ENCODE measurements around the gene GOLGA7B. TPM values are rescaled to one million over a fixed set of nuclear protein-coding genes. Genes with fewer than 3 reads are reported as not detected.

GOLGA7B gene
- total RNA-seq, 1 experiment from 2014 or later: 1.1 TPM

DNA sequence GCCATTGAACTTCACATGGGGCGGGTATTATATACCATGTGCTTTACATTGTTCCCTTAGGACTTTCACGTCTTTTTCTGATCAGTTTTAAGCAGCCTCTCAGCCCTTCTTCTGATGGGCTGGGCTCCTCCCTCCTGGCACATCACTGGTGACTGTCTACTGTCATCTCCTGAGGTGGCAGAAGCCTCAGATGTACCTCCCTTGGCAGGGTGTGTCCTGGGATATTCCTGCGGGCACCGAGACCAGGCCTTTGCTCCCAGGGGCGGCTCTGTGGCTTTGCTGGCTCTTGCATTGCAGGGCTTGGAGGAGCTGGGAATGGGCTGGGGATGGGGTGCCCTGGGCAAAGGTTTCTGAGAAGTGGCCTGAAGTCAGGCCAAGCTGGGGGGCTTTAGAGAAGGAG is 34.6 kb upstream of the GOLGA7B start:
- Histone ChIP-seq H3K79me2 (ENCODE audit: low read depth) (no peaks in the 10 kb centered on the region), H3K4me3 (no peak overlapping the region), H3K9me2 (ENCODE audit: insufficient read depth) (no peaks in the 10 kb centered on the region), H3K27me3 (ENCODE audit: insufficient read depth, low read depth) (no peaks in the 10 kb centered on the region), H3K36me3 (ENCODE audit: low read depth) (no peaks in the 10 kb centered on the region), H4K20me1 (ENCODE audit: insufficient read depth) (no peaks in the 10 kb centered on the region), H3K27ac (no peak overlapping the region), H3K9me3 (ENCODE audit: insufficient read depth, low read depth) (no peaks in the 10 kb centered on the region), H3K4me2 (no peak overlapping the region), H2AFZ (no peak overlapping the region), H3F3A (ENCODE audit: insufficient read depth, low read depth) (peaks cover 30% of the 10 kb centered on the region), H3K4me1 (replicated peaks; ENCODE audit: insufficient read depth) (peaks cover 41% of the 10 kb centered on the region)
- POLR2A ChIA-PET (ENCODE audit: unreplicated experiment): no interaction called here
- no TSS peak for BruUV-seq (replicated peaks)
- CTCF ChIA-PET: no interaction called here
- intact Hi-C loops (cut with micrococcal nuclease; ENCODE audit: unreplicated experiment): no loop called here
- no peak for DNase-seq
- no peak for TF ChIP-seq EZH2 (IDR thresholded peaks at IDR 0.05; ENCODE audit: low read depth)
- TF ChIP-seq, protein P1, sequence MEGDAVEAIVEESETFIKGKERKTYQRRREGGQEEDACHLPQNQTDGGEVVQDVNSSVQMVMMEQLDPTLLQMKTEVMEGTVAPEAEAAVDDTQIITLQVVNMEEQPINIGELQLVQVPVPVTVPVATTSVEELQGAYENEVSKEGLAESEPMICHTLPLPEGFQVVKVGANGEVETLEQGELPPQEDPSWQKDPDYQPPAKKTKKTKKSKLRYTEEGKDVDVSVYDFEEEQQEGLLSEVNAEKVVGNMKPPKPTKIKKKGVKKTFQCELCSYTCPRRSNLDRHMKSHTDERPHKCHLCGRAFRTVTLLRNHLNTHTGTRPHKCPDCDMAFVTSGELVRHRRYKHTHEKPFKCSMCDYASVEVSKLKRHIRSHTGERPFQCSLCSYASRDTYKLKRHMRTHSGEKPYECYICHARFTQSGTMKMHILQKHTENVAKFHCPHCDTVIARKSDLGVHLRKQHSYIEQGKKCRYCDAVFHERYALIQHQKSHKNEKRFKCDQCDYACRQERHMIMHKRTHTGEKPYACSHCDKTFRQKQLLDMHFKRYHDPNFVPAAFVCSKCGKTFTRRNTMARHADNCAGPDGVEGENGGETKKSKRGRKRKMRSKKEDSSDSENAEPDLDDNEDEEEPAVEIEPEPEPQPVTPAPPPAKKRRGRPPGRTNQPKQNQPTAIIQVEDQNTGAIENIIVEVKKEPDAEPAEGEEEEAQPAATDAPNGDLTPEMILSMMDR (conservative IDR thresholded peaks at IDR 0.05): no peak

DNA sequence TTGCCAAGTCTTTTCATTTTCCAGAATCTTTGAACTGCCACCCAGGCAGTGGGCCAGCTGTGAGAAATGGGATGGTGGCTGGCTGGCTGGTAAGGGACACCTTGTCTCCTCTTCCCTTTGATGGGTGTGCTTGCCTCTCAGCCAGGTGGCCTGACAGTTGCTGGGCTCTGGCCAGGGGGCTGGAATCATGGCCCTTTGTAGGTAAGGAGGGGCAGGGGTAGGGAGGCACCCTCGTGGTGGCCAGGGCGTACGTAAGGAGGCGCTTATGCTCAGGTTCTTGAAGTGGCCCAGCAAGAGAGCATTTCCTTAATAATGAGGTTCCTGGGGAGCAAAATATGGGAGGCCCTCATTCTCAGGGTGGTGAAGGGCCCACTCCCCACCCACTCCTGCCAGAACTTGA is 33.0 kb upstream of the GOLGA7B start:
- BruUV-seq (replicated peaks): no TSS peak
- Histone ChIP-seq H3K79me2 (ENCODE audit: low read depth) (no peaks in the 10 kb centered on the region), H3K27ac (no peak overlapping the region), H3K4me1 (replicated peaks; ENCODE audit: insufficient read depth) (peaks cover 38% of the 10 kb centered on the region), H4K20me1 (ENCODE audit: insufficient read depth) (no peaks in the 10 kb centered on the region), H3K27me3 (ENCODE audit: insufficient read depth, low read depth) (no peaks in the 10 kb centered on the region), H3K4me2 (no peak overlapping the region), H3K36me3 (ENCODE audit: low read depth) (no peaks in the 10 kb centered on the region), H3K9me3 (ENCODE audit: insufficient read depth, low read depth) (no peaks in the 10 kb centered on the region), H3F3A (ENCODE audit: insufficient read depth, low read depth) (peaks cover 18% of the 10 kb centered on the region; the same call in 1 of the 2 replicates), H2AFZ (no peak overlapping the region), H3K4me3 (no peak overlapping the region), H3K9me2 (ENCODE audit: insufficient read depth) (no peaks in the 10 kb centered on the region)
- TF ChIP-seq, protein P1 (conservative IDR thresholded peaks at IDR 0.05): no peak
- TF ChIP-seq EZH2 (IDR thresholded peaks at IDR 0.05; ENCODE audit: low read depth): no peak
- no peak for DNase-seq
- intact Hi-C loops (cut with micrococcal nuclease; ENCODE audit: unreplicated experiment): no loop called here
- ChIA-PET POLR2A (ENCODE audit: unreplicated experiment) (no interaction called here), CTCF (no interaction called here)

DNA sequence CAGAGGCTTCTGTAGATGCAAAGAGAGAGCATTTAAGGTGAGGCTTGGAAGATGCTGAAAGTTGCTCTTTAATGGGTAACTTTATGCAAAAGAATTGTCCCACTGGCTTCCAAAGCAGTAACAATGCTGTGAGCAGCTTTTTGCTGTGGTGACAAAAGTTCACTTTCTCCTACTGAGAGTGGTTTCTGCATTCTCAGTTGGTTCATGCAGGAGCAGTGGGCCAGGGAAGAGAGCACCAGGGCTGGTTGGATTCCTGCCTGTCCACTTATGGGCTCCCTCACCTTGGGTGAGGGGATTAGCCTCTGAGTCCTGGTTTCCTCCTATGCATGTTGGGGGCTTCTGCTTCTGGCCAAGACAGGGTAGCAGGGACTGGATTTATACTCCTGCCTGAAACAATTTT is 31.1 kb upstream of the GOLGA7B start:
- Histone ChIP-seq H3K36me3 (ENCODE audit: low read depth) (no peaks in the 10 kb centered on the region), H3K4me2 (no peak overlapping the region), H3K4me3 (no peak overlapping the region), H3K27ac (no peak overlapping the region), H3K9me3 (ENCODE audit: insufficient read depth, low read depth) (no peaks in the 10 kb centered on the region), H3F3A (ENCODE audit: insufficient read depth, low read depth) (peaks cover 9% of the 10 kb centered on the region; the same call in 1 of the 2 replicates), H3K79me2 (ENCODE audit: low read depth) (no peaks in the 10 kb centered on the region), H3K27me3 (ENCODE audit: insufficient read depth, low read depth) (no peaks in the 10 kb centered on the region), H4K20me1 (ENCODE audit: insufficient read depth) (no peaks in the 10 kb centered on the region), H3K4me1 (replicated peaks; ENCODE audit: insufficient read depth) (peaks cover 31% of the 10 kb centered on the region), H3K9me2 (ENCODE audit: insufficient read depth) (no peaks in the 10 kb centered on the region), H2AFZ (no peak overlapping the region)
- TF ChIP-seq, protein P1 (conservative IDR thresholded peaks at IDR 0.05): no peak
- TF ChIP-seq EZH2 (IDR thresholded peaks at IDR 0.05; ENCODE audit: low read depth): no peak
- ChIA-PET CTCF (no interaction called here), POLR2A (ENCODE audit: unreplicated experiment) (no interaction called here)
- no peak for DNase-seq
- intact Hi-C loops (cut with micrococcal nuclease; ENCODE audit: unreplicated experiment): no loop called here
- no TSS peak for BruUV-seq (replicated peaks)
